DMS79 (cell line): ENCODE data around the gene CHEK2.
"Not testable (repeated sequence)": the region's sequence is repeated elsewhere in the genome, so short reads cannot be mapped to it uniquely, and the experiment has no call there.

Source experiments
- DNase-seq: peaks from one replicate; lab custom pipeline; 2025; lab: John Stamatoyannopoulos, UW

Gene CHEK2

DNA sequence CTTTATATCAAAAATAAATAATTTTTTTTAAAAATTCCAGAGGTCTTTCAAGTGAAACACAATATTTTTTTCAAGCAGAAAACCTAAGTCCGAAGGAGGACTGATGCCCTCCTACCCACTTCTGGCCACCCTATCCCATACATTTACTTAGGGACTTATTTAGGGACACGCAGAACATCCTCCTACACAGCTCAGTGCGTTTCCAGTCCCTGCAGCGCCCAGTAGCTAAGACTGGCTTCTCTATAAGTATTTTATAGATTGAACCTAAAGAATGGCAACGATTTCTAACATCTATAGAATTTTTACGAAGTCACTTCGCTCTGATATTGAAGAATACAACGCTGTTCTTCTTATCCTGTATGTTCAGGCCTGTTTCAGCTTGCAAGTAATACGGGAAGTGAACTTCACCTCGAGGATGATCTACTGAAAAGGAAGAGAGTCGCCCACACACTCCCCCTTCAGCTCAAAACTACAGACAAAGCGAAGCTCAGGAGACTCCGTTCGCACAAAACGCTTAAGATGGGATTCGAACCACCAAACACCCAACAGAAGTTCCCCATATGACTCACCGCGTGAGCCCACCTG is 328 bp downstream of the CHEK2 start:
- DNase-seq: no peak

DNA sequence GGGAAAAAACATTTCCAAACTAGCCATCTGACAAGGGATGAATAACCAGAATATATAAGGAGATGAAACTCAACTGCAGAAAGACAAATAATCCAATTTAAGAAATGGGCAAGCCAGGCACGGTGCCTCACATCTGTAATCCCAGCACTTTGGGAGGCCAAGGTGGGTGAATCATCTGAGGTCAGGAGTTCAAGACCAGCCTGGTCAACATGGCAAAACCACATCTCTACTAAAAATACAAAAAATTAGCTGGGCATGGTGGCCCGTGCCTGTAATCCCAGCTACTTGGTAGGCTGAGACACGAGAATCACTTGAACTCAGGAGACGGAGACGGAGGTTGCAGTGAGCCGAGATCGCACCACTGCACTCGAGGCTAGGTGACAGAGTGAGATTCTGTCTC is 2.7 kb downstream of the CHEK2 start:
- DNase-seq: not testable (repeated sequence)

DNA sequence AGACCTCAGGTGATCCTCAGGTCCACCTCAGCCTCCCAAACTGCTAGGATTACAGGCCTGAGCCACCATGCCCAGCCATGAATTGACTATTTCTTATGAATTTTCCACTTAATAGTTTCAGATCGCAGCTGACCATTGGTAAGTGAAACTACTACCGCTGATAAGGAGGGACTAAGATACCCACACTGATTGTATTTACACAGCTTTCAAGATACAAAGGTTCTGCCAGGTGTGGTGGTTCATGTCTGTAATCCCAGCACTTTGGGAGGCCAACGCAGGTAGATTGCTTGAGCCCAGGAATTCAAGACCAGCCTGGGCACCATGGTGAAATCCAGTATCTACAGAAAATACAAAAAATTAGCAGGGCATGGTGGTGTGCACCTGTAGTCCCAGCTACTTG is 3.9 kb downstream of the CHEK2 start:
- no peak for DNase-seq

DNA sequence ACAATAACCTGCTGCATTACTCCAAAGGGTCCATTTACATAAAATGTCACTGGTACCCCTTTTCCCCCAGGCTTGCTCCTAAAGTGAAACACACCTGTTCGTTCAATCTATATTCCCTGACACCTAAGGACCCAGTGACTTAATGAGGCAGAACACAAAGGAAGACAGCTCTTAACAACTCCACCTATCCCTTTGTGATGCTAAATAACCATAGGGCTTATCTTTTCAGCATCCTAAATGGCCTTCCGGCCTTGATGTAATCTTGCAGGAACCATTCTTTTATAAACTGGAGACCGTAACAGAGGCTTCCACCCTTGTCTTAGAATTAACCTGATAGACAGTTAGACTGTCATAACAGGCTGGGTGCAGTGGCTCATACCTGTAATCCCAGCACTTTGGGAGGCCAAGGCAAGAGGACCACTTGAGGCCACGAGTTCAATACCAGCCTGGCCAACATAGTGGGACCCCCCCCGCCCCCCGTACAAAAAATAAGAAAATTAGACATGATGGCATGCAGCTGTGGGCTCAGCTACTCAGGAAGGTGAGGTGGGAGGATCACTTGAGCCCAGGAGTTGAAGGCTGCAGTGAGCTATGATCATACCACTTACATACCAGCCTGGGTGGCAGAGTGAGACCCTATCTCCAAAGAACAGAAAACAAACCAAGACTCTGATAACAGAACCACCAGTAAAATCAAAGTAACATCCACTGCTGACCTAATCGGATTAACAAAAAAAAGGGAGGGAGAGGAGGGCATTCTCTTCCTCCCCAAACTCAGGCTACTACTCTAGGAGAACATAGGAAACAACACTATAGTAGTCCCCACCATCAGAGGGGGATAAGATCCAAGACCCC is 5.1 kb downstream of the CHEK2 start:
- DNase-seq: no peak

DNA sequence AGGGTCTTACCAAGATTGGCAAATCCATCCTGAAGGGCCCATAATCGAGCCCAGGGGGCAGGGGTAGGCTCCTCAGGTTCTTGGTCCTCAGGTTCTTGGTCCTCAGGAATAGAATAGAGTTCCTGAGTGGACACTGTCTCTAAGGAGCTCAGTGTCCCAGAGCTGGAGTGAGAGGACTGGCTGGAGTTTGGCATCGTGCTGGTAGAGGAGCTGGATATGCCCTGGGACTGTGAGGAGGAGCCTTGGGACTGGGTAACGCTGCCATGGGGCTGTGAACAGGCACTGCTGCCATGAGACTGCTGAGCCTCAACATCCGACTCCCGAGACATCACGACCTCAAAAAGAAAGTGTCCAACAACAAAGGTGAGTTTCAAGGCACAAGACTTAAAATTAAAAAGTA is 7.2 kb downstream of the CHEK2 start:
- DNase-seq: peak; percentile 55

DNA sequence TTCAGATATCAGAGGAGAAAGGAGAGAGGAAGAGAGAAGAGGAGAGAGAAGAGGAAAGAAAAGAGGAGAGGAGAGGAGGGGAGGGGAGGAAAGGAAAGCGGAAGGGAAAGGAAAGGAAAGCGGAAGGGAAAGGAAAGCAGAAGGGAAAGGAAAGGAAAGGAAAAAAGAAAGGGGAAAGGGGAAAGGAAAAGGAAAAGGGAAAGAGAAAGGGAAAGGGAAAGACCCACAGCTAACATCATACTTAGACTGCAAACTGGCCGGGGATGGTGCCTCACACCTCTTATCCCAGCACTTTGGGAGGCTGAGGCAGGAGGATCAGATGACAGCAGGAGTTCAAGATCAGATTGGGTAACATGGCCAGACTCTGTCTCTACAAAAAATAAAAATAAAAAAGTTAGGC is 11.4 kb downstream of the CHEK2 start:
- DNase-seq: no peak

DNA sequence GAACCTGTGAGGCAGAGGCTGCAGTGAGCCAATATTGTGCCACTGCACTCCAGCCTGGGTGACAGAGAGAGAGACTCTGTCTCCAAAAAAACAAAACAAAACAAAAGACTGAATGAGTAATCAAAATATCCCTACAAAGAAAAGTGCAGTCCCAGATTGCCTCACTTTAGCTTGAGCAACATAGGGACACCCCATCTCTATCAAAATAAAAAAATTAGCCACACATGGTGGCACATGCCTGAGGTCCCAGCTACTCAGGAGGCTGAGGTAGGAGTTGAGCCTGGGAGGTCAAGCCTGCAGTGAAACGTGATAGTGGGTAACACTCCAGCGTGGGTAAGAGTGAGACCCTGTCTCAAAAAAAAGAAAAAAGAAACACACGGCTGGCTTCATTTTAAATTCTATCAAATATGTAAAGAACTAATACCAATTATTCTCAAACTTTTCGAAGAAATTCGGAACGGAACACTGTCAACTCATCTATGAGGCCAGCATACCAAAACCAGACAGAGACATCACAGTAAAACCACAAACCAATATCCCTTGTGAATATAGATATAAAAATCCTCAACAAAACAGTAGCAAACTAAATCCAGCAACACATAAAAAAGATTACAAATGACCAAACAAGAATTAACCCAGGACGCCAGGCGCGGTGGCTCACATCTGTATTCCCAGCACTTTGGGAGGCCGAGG is 12.9 kb downstream of the CHEK2 start:
- no peak for DNase-seq

DNA sequence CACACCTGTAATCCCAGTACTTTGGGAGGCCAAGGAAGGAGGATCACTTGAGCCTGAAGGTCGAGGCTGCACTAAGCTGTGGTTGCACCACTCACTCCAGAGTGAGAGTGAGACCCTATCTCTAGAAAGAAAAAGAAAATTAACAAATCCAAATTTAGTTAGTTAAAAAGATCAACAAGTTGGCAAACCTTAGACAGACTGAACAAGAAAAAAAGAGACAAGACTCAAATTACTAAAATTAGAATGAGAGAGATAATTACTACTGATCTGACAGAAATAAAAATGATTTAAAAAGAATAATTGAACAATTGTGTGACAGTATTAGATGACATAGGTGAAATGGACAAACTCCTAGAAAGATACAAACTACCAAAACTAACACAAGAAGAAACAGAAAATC is 13.6 kb downstream of the CHEK2 start:
- no peak for DNase-seq

DNA sequence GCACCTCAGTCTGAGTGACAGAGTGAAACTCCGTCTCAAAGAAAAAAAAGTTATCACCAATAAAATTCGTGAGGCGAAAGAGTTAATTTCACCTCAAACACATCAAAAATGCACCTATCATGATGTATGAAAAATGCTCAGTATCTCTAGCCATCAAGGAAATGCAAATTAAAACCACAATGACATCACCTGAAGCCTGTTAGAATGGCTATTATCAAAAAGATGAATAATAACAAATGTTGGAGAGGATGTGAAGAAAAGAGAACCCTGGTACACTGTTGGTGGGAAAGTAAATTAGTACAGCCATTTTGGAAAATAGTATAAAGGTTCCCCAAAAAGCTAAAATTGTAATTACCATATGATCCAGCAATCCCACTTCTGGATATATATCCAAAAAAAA is 23.6 kb downstream of the CHEK2 start:
- DNase-seq: no peak

DNA sequence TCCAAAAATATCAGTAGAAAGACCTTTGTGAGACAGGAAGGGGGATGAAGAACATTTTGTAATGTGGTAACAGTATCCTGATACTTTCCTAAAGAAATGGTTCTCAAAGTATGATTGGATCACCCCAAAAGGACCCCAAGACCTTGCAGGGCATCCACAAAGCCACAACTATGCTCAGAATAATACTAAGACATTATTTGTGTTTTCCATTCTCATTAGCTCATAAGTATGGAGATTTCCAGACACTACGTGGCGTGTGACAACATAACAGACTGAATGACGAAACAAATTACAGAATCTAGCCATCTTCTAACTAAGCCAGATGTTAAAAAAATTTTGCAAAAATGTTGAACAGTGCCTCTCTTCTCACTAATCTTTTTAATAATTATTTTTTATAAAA is 24.9 kb downstream of the CHEK2 start:
- no peak for DNase-seq

DNA sequence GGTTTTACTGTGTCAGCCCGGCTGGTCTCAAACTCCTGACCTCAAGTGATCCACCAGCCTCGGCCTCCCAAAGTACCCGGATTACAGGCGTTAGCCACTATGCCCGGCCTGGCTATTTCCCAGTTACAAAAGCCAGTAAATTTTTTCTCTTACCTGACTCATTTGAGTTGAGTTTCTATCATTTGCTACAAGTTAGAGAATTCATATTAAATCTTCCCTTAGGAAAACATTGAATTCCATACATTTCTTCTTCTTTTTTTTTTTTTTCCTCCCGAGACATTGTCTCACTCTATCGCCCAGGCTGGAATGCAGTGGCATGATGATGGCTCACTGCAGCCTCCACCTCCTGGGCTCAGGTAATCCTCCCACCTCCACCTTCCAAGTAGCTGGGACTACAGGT is 26.0 kb downstream of the CHEK2 start:
- no peak for DNase-seq

DNA sequence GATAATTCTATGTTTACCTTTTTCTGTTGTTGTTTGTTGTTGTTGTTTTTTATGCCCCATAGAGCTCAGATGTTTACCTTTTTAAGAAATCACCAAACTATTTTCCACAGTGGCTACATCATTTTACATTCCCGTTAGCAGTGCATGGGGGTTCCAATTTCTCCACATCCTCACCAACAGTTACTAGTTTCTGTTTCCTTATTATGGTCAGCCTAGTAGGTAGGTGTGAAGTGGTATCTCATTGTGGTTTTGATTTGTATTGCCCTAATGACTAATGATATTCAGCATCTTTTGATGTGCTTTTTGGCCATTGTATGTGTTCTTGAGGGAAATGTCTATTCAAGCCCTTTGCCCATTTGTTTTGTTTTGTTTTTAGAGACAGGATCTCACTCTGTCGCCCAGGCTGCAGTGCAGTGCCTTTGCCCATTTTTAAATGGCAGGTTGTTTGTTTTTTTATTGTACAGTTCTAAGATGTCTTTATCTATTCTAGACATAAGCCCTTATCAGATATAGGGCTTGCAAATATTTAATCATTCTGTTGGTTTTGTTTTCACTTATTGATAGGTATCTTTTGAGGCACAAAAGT is 27.5 kb downstream of the CHEK2 start:
- no peak for DNase-seq

DNA sequence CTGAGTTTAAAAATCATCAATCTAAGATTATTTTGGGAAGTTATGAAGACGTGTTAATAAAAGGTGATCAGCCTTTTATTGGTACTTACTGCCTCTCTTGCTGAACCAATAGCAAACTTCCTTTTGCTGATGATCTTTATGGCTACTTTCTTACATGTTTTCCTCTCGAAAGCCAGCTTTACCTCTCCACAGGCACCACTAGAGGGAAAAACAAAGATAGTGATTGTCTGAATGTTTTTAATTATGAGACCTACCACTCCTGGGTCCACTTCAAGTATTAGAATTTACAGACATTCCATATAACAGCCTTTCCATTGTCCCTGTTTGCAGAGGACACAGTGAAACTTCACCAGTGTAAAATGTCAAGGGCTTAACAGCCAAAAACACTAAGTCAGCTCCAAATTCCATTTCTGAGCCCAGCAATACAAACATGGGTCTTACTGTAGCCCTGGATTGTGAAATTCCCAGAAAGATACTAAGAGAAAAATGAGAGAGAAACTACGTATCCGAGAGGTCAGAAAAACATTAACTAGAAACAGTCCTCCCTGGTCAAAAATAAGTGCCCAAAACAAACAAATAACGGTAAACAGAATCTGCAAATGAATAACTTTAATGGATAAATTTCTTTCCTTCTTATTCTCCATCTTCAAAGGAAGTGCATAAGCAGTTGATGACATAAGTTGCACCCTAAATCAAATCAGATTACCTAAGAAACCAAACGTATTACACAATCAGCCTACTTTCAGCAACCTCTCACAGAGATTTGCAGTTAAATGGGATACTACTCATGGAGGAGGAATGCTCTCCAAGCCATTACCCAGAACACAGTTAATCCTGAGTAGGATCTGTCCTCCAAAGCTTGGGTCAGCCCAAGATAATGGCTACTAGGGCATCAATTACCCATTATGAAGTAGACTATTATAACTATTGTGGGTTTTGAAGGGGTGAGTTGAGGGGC is 29.5 kb downstream of the CHEK2 start:
- peak; percentile 2 for DNase-seq

DNA sequence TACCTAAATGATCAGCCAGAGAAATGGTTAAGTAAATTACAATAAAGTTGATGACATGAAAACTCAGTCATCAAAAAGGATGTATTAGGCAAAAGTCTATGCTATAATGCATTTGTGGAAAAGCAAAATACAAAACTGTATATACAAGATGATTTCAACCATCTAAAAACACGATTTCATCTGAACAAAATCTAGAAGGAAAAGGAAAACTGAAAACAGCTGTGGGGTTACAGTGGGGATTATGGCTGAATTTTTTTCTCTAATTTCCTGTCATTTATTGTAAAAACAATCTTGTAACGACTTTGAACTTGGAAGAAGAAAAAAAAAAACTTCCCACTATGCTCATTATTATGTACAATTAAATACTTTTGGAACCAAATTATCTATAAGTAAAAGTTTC is 30.3 kb downstream of the CHEK2 start:
- no peak for DNase-seq

DNA sequence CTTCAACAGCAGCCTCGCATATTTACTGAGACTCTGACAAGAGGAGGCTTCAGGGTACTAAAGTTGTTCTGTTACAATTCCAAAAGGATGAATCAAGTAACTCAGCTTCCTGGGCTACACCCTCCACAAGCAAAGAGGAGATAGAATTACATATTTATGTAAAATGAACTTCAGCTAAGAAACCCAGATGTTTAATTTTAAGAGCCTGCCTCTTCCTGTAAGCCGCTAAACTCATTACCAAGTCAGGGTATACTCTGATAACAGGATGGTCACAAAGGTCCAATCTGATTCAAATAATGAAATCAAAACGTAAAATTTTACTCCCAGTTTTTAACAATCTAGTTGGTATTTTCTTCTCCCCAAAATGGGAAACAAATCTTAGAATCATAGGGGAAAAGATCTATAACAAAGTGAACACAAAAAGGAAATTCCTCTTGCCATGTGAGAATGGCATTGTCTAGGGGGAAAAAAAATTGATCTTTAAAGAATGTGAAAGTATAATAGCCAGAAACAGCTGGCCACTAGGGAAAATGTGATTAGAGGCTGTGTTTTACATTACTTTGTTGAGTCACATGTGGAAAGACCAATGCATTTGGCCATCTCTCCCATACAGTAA is 30.9 kb downstream of the CHEK2 start:
- DNase-seq: no peak

DNA sequence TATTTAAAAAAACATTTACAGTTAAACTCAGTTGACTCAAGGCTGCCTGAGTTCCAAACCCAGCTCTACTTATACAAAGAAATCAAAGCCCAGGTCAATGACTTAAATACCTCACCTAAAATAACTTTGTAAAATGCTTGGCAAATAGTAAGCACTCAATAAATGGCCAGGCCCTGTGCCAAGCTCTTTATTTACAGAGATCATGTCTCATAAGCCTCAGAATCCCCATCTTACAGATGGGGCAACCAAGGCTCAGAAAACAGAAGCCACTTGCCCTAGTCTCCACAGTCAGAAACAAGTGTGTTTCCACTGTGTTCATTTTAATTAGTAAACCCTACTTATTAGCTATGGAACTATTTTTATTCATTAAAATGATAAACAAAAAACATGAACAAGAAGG is 31.5 kb downstream of the CHEK2 start:
- no peak for DNase-seq

DNA sequence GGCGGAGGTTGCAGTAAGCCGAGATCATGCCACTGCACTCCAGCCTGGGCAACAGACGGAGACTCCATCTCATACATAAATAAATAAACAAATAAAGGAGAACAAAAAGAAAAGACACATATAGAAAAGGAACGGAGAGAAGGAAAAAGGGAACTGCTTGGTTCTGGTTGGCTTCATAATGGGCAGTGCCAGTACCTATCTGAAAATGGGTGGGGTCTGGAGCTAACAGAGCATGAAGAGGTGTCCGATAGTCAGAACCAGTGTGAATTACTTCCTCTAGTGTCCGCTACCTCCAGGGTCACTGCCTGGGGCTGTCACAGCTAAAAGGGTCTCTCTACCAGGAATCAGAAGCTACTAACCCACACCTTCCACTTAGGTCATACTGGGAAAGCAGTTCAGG is 34.8 kb downstream of the CHEK2 start:
- no peak for DNase-seq

DNA sequence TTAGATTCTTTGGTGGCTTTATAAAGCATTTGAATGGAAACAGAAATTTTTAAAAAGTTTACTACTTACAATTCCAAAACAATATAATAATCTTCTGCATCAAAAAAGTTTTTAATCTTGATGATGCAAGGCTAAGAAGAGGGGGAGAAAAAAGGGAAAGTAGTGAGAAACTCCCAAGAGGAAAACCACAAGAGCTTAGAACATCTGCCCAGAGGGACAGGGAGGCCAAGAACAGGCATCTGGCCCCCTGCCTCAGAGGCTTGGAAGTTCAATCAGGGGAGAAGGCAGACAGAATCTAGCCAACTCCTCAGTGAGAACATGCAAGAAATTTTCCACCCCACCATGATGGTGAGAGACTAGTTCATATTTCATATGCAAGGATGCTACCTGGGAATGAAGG is 38.2 kb downstream of the CHEK2 start:
- DNase-seq: no peak

DNA sequence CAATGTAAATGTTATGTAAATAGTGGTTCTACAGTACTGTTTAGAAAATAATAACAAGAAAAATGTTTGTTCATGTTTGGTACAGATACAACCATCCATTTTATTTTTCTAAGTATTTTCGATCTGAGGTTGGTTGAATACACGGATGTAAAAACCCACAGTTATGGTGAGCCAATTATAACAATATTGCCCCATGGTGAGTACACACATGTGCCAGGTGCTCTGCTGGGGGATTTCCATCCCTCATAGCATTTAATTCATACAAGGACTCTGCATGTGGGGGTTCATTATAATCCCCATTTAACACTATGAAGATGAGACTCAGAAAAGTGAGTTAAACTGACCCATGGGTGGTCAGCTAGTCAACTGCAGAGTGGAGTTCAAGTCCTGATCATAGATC is 38.7 kb downstream of the CHEK2 start:
- DNase-seq: no peak

DNA sequence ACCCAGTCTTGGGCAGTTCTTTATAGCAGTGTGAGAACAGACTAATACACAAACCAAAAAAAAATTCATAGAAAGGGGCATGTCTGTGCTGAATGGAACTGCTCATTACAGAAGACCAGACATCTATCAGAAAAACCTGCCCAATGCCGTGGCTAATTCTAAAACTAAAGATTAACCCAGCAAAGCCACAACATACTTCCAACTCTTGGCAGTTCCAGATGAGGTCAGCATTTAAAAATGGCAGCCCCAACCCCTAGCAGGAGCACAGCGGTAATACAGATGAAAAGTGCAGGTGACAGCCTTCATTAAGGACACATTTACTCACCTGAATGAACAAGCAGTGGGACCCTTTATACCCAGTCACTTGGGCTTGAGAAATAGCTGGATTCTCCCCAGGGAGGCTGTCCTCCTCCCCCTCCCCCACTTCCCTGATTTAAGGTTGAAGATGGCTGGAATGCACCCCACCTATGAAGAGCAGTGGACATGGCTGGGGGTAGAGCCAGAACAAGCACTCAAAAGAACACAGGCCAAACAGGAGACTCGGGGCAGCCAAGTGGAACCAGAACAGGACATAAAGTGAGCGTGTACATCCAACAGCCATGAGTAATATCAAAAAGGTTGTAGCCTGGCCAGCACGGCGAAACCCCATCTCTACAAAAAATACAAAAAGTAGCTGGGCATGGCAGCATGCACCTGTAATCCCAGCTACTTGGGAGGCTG is 48.4 kb downstream of the CHEK2 start:
- DNase-seq: not testable (repeated sequence)

DNA sequence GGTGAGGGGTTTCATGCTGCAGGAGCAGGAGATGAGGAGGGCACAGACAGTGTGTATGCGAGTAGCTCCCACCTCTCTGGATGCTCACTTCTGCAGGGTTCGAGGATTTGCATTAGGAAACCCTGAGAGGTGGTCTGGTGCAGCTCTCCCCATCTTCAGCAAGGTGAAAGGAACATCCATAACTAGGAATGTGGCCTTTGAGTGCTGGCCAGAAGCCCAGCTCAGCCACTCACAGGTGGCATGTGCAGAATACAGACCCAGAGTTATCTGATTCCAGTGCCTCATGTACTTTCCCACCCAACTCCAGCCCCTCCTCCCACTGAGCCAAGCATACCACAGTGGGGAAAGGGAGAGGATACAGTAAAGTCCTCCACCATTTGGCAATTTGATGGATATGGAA is 51.8 kb downstream of the CHEK2 start:
- not testable (repeated sequence) for DNase-seq
